Hepatocyte (in vitro differentiated cells): ENCODE measurements around the gene SEZ6. TPM values are rescaled to one million over a fixed set of nuclear protein-coding genes. Genes with fewer than 3 reads are reported as not detected.

ENCODE experiments used
- DNase-seq: peaks from one replicate; pipeline ENCODE4 v3.0.0-alpha.2; 2016; ENCODE audit warnings: low spot score
- H2AFZ ChIP-seq: fragments of 200-600 bp; sonication (generic); 2 replicates; pipeline ENCODE4 v1.6.0; 2016; ENCODE audit warnings: antibody characterized with exemption, mild to moderate bottlenecking
- H3K27ac ChIP-seq: fragments of 200-600 bp; sonication (generic); 2 replicates; pipeline ENCODE4 v1.5.1; 2016; ENCODE audit warnings: mild to moderate bottlenecking
- H3K27me3 ChIP-seq: fragments of 200-600 bp; sonication (generic); 2 replicates; pipeline ENCODE4 v1.6.1; 2016
- H3K36me3 ChIP-seq: fragments of 200-600 bp; sonication (generic); replicated peaks from 2 replicates; pipeline ENCODE4 v1.5.1; 2016; ENCODE audit warnings: low read depth; ENCODE audit not compliant: insufficient read depth
- H3K4me1 ChIP-seq: fragments of 200-600 bp; sonication (generic); 2 replicates; pipeline ENCODE4 v1.5.1; 2016; ENCODE audit warnings: mild to moderate bottlenecking, moderate library complexity; ENCODE audit not compliant: insufficient read depth
- H3K4me2 ChIP-seq: fragments of 200-600 bp; sonication (generic); 2 replicates; pipeline ENCODE4 v1.6.0; 2016
- H3K4me3 ChIP-seq: fragments of 200-600 bp; sonication (generic); 2 replicates; pipeline ENCODE4 v1.5.1; 2016; ENCODE audit warnings: mild to moderate bottlenecking
- H3K79me2 ChIP-seq: fragments of 200-600 bp; sonication (generic); 2 replicates; pipeline ENCODE4 v1.6.0; 2017; ENCODE audit warnings: mild to moderate bottlenecking
- H3K9me2 ChIP-seq: fragments of 200-600 bp; sonication (generic); replicated peaks from 2 replicates; pipeline ENCODE4 v1.6.0; 2017; ENCODE audit warnings: mild to moderate bottlenecking; ENCODE audit not compliant: insufficient read depth
- H3K9me3 ChIP-seq: fragments of 200-600 bp; sonication (generic); 2 replicates; pipeline ENCODE4 v1.5.1; 2016; ENCODE audit warnings: low read depth, mild to moderate bottlenecking
- H4K20me1 ChIP-seq: fragments of 200-600 bp; sonication (generic); 2 replicates; pipeline ENCODE4 v1.6.0; 2016; ENCODE audit warnings: mild to moderate bottlenecking; ENCODE audit not compliant: insufficient read depth, poor library complexity, severe bottlenecking
- CTCF ChIP-seq: fragments of 200-600 bp; sonication (generic); IDR thresholded peaks from 2 replicates; pipeline ENCODE4 v1.5.1; 2016; ENCODE audit warnings: antibody characterized with exemption, mild to moderate bottlenecking; ENCODE audit not compliant: poor library complexity
- EZH2 ChIP-seq: fragments of 200-600 bp; sonication (generic); IDR thresholded peaks from 2 replicates; pipeline ENCODE4 v1.6.1; 2016; ENCODE audit warnings: antibody characterized with exemption, mild to moderate bottlenecking, borderline replicate concordance
- EZH2phosphoT487 ChIP-seq: fragments of 200-600 bp; sonication (generic); IDR thresholded peaks from one replicate; pipeline ENCODE4 v1.6.1; 2018; ENCODE audit warnings: antibody characterized with exemption, mild to moderate bottlenecking, low read depth, moderate library complexity; ENCODE audit not compliant: unreplicated experiment, severe bottlenecking
- WGBS: methylation state at CpG from one replicate; pipeline ENCODE4 v1.1.6; 2016; ENCODE audit warnings: low lambda C conversion rate; ENCODE audit errors: missing lambda C conversion rate; 5-methylcytosine and 5-hydroxymethylcytosine counted together
- polyA plus RNA-seq: library from polyadenylated mRNA; unstranded; fragments of >200 nt; fragmentation: Nextera tagmentation; extraction: Ambion mirVana; gene quantifications from 2 replicates; pipeline ENCODE4 v1.2.1, GENCODE V29; 2016
- total RNA-seq: library from RNA; depleted of rRNA; stranded (reverse); fragments of >200 nt; gene quantifications from 2 replicates; pipeline ENCODE4 v1.2.3, GENCODE V29; 2014

SEZ6 gene
- total and polyA plus RNA-seq, 2 experiments from 2014 or later: 0.81 to 1.2 TPM

- Histone ChIP-seq H3K4me1 (peaks cover 20% of the 10 kb centered on the region), H3K9me2 (no peaks in the 10 kb centered on the region), H4K20me1 (no peaks in the 10 kb centered on the region), H3K79me2 (no peaks in the 10 kb centered on the region), H3K9me3 (no peaks in the 10 kb centered on the region), H3K36me3 (no peaks in the 10 kb centered on the region), H3K4me3 (no peak overlapping the region), H3K4me2 (no peak overlapping the region), H3K27me3 (peaks cover 35% of the 10 kb centered on the region), H2AFZ (no peak overlapping the region), H3K27ac (no peak overlapping the region)
- peak; percentile 32 for DNase-seq
- 61% methylated on average over 15 of the region's 15 CpGs for WGBS
- no peak for TF ChIP-seq EZH2phosphoT487
- TF ChIP-seq EZH2: no peak
- TF ChIP-seq CTCF: no peak
These were observed 18.8 kb downstream of the SEZ6 start for GRCh38 chr17:28986714-28987655.

- Histone ChIP-seq H3K79me2 (no peaks in the 10 kb centered on the region), H3K9me2 (no peaks in the 10 kb centered on the region), H3K27ac (no peak overlapping the region), H3K36me3 (no peaks in the 10 kb centered on the region), H3K4me3 (no peak overlapping the region), H3K9me3 (no peaks in the 10 kb centered on the region), H3K4me2 (peak overlapping the region; percentile 68), H2AFZ (no peak overlapping the region), H3K4me1 (peaks cover 20% of the 10 kb centered on the region), H4K20me1 (no peaks in the 10 kb centered on the region), H3K27me3 (peaks cover 35% of the 10 kb centered on the region)
- DNase-seq: peak; percentile 30
- WGBS: 30% methylated on average over 21 of the region's 36 CpGs
- TF ChIP-seq CTCF: no peak
- TF ChIP-seq EZH2phosphoT487: no peak
- TF ChIP-seq EZH2: no peak
These were observed 19.7 kb downstream of the SEZ6 start for GRCh38 chr17:28985950-28986713.

GRCh38 chr17:28983286-28984230 lies 22.3 kb downstream of the SEZ6 start:
- TF ChIP-seq EZH2: no peak
- no peak for TF ChIP-seq EZH2phosphoT487
- no peak for TF ChIP-seq CTCF
- H3K27ac ChIP-seq: no peak overlapping the region

More at GRCh38 chr17:28983286-28984230, 22.3 kb downstream of the SEZ6 start:
- no peak for DNase-seq
- H3K9me2 ChIP-seq: no peaks in the 10 kb centered on the region
- H3K27me3 ChIP-seq: peaks cover 42% of the 10 kb centered on the region
- peaks cover 20% of the 10 kb centered on the region for H3K4me1 ChIP-seq
- no peak overlapping the region for H2AFZ ChIP-seq
- H4K20me1 ChIP-seq: no peaks in the 10 kb centered on the region
- H3K4me3 ChIP-seq: no peak overlapping the region
- no peaks in the 10 kb centered on the region for H3K79me2 ChIP-seq
- WGBS: 50% methylated on average over 7 of the region's 7 CpGs
- H3K9me3 ChIP-seq: no peaks in the 10 kb centered on the region
- H3K36me3 ChIP-seq: no peaks in the 10 kb centered on the region
- H3K4me2 ChIP-seq: no peak overlapping the region
